ENCODE results near the gene TSPAN14. TPM values are rescaled to one million over a fixed set of nuclear protein-coding genes. Genes with fewer than 3 reads are reported as not detected.
A peak's percentile ranks its signal among the peaks of the same experiment; 100 is the strongest.

The TSPAN14 gene
- total RNA-seq, 2 donors from 2014 or later: 83.5 to 91.7 TPM

- Histone ChIP-seq H3K36me3 (no peaks in the 10 kb centered on the region), H3K27ac (no peak overlapping the region), H3K27me3 (no peaks in the 10 kb centered on the region), H3K9ac (ENCODE audit: low read depth in 2 of 2, low read length in 2 of 2) (no peak overlapping the region), H3K4me3 (no peak overlapping the region), H3K4me1 (no peaks in the 10 kb centered on the region), H3K9me3 (no peaks in the 10 kb centered on the region)
- no peak for DNase-seq
- TF ChIP-seq CTCF (IDR thresholded peaks at IDR 0.05): no peak
- intact Hi-C loops (cut with DNase I): no loop called here
Measured at GRCh38 chr10:80561950-80562349, 107.8 kb downstream of the TSPAN14 start.

- no peaks in the 10 kb centered on the region for H3K27me3 ChIP-seq
- DNase-seq: no peak
- H3K9me3 ChIP-seq: no peaks in the 10 kb centered on the region
- H3K4me3 ChIP-seq: no peak overlapping the region
- no peaks in the 10 kb centered on the region for H3K4me1 ChIP-seq
- no peak for TF ChIP-seq CTCF (IDR thresholded peaks at IDR 0.05)
- no peak overlapping the region for H3K27ac ChIP-seq
- no peak overlapping the region for H3K9ac ChIP-seq (ENCODE audit: low read depth in 2 of 2, low read length in 2 of 2)
- intact Hi-C loops (cut with DNase I): no loop called here
- H3K36me3 ChIP-seq: no peaks in the 10 kb centered on the region
Measured at GRCh38 chr10:80567292-80567691, 113.2 kb downstream of the TSPAN14 start.

- intact Hi-C loops (cut with DNase I): no loop called here
- H3K27ac ChIP-seq: no peak overlapping the region
- H3K4me3 ChIP-seq: no peak overlapping the region
- no peaks in the 10 kb centered on the region for H3K36me3 ChIP-seq
- H3K4me1 ChIP-seq: no peaks in the 10 kb centered on the region
- no peaks in the 10 kb centered on the region for H3K27me3 ChIP-seq
- no peaks in the 10 kb centered on the region for H3K9me3 ChIP-seq
- no peak for TF ChIP-seq CTCF (IDR thresholded peaks at IDR 0.05)
- DNase-seq: no peak
- no peak overlapping the region for H3K9ac ChIP-seq (ENCODE audit: low read depth in 2 of 2, low read length in 2 of 2)
Measured at GRCh38 chr10:80569131-80569895, 115.2 kb downstream of the TSPAN14 start.

- H3K4me3 ChIP-seq: no peak overlapping the region
- TF ChIP-seq CTCF (IDR thresholded peaks at IDR 0.05): no peak
Measured at GRCh38 chr10:80571352-80571751, 117.2 kb downstream of the TSPAN14 start.

GRCh38 chr10:80579181-80579763, 125.2 kb downstream of the TSPAN14 start:
- DNase-seq: peak; percentile 8
- no peak overlapping the region for H3K4me3 ChIP-seq
- H3K27me3 ChIP-seq: no peaks in the 10 kb centered on the region
- no peak overlapping the region for H3K27ac ChIP-seq
- intact Hi-C loops (cut with DNase I): no loop called here
- no peaks in the 10 kb centered on the region for H3K9me3 ChIP-seq
- no peak overlapping the region for H3K9ac ChIP-seq (ENCODE audit: low read depth in 2 of 2, low read length in 2 of 2)
- H3K4me1 ChIP-seq: no peaks in the 10 kb centered on the region
- TF ChIP-seq CTCF (IDR thresholded peaks at IDR 0.05): no peak
- no peaks in the 10 kb centered on the region for H3K36me3 ChIP-seq

More at GRCh38 chr10:80571352-80571751, 117.2 kb downstream of the TSPAN14 start:
- H3K36me3 ChIP-seq: no peaks in the 10 kb centered on the region
- H3K27ac ChIP-seq: no peak overlapping the region
- no peaks in the 10 kb centered on the region for H3K27me3 ChIP-seq
- no peaks in the 10 kb centered on the region for H3K4me1 ChIP-seq
- intact Hi-C loops (cut with DNase I): no loop called here
- H3K9ac ChIP-seq (ENCODE audit: low read depth in 2 of 2, low read length in 2 of 2): no peak overlapping the region
- no peak for DNase-seq
- H3K9me3 ChIP-seq: no peaks in the 10 kb centered on the region

Data from colonic mucosa (tissue), 4 donors.